ENCODE measurements around the gene TUBA4A. TPM values are rescaled to one million over a fixed set of nuclear protein-coding genes. Genes with fewer than 3 reads are reported as not detected.

Gene TUBA4A
- total and polyA plus RNA-seq, 8 donors: 18.7 to 141 (median 40.0) TPM

GRCh38 chr2:219249203-219249980 is 4.3 kb downstream of the TUBA4A start:
- TF ChIP-seq POLR2A (IDR thresholded peaks at IDR 0.05): peak in 1 of 4 donors; percentile 26
- peak; percentile 69 to 92 (median 83) for TF ChIP-seq POLR2AphosphoS5 (IDR thresholded peaks at IDR 0.05)
- no peak for TF ChIP-seq EP300 (IDR thresholded peaks at IDR 0.05)
- no peak for TF ChIP-seq CTCF (IDR thresholded peaks at IDR 0.05)
- H3K9me3 ChIP-seq: no peaks in the 10 kb centered on the region
- intact Hi-C loops (cut with DNase I; ENCODE audit: low total_unique reads): no loop called here
- H3K27ac ChIP-seq: peak overlapping the region; percentile 86 to 98 (median 94)
- peak overlapping the region; percentile 13 to 41 (median 22) for H3K4me3 ChIP-seq
- H3K4me1 ChIP-seq: peaks cover 79 to 100% (median 90%) of the 10 kb centered on the region in 4 donors
- H3K36me3 ChIP-seq: peaks cover 14 to 43% (median 28%) of the 10 kb centered on the region in 4 donors
- 5 to 7% (median 6%) methylated on average over 6 to 7 of the region's 7 CpGs for WGBS, 5 donors
- DNase-seq: peak; percentile 94
- H3K27me3 ChIP-seq: no peaks in the 10 kb centered on the region

GRCh38 chr2:219248845-219249202 is 4.9 kb downstream of the TUBA4A start:
- TF ChIP-seq EP300 (IDR thresholded peaks at IDR 0.05) (no peak), POLR2AphosphoS5 (IDR thresholded peaks at IDR 0.05) (no peak)
- Histone ChIP-seq H3K9me3 (no peaks in the 10 kb centered on the region), H3K27ac (peak overlapping the region; percentile 86 to 98 (median 94)), H3K4me3 (peak overlapping the region; percentile 1 to 41 (median 22)), H3K36me3 (peaks cover 14 to 43% (median 28%) of the 10 kb centered on the region in 4 donors), H3K4me1 (peaks cover 73 to 95% (median 91%) of the 10 kb centered on the region in 4 donors), H3K27me3 (no peaks in the 10 kb centered on the region)
- intact Hi-C loops (cut with DNase I; ENCODE audit: low total_unique reads): no loop called here
- 39 to 53% (median 46%) methylated on average over 2 of the region's 2 CpGs for WGBS, 5 donors
- DNase-seq: no peak

GRCh38 chr2:219247678-219248642 is 5.8 kb downstream of the TUBA4A start:
- WGBS, 5 donors: 81 to 85% (median 82%) methylated on average over 14 to 17 of the region's 17 CpGs
- Histone ChIP-seq H3K9me3 (no peaks in the 10 kb centered on the region), H3K27me3 (no peaks in the 10 kb centered on the region), H3K36me3 (peaks cover 14 to 43% (median 28%) of the 10 kb centered on the region in 4 donors), H3K4me3 (peak overlapping the region in 2 of 4 donors; percentile 26 to 41), H3K4me1 (peaks cover 67 to 86% (median 84%) of the 10 kb centered on the region in 4 donors), H3K27ac (peak overlapping the region; percentile 86 to 98 (median 94))
- intact Hi-C loops (cut with DNase I; ENCODE audit: low total_unique reads): no loop called here
- TF ChIP-seq EP300 (IDR thresholded peaks at IDR 0.05): no peak
- no peak for TF ChIP-seq CTCF (IDR thresholded peaks at IDR 0.05)
- no peak for TF ChIP-seq POLR2A (IDR thresholded peaks at IDR 0.05)
- peak in 2 of 3 donors; percentile 38 to 55 for TF ChIP-seq POLR2AphosphoS5 (IDR thresholded peaks at IDR 0.05)
- peak; percentile 31 to 57 for DNase-seq

- H3K27ac ChIP-seq: peak overlapping the region in 4 of 5 donors; percentile 94 to 98 (median 98)
Observed at GRCh38 chr2:219246559-219246958, 7.2 kb downstream of the TUBA4A start.

More at GRCh38 chr2:219246559-219246958, 7.2 kb downstream of the TUBA4A start:
- Histone ChIP-seq H3K4me3 (no peak overlapping the region), H3K9me3 (no peaks in the 10 kb centered on the region), H3K4me1 (peaks cover 55 to 72% (median 70%) of the 10 kb centered on the region in 4 donors), H3K27me3 (no peaks in the 10 kb centered on the region), H3K36me3 (peaks cover 14 to 41% (median 28%) of the 10 kb centered on the region in 4 donors)
- DNase-seq: no peak
- 90 to 96% (median 94%) methylated on average over 10 of the region's 10 CpGs for WGBS, 5 donors
- TF ChIP-seq CTCF (IDR thresholded peaks at IDR 0.05): no peak
- no peak for TF ChIP-seq EP300 (IDR thresholded peaks at IDR 0.05)
- TF ChIP-seq POLR2A (IDR thresholded peaks at IDR 0.05): no peak
- TF ChIP-seq POLR2AphosphoS5 (IDR thresholded peaks at IDR 0.05): no peak
- intact Hi-C loops (cut with DNase I; ENCODE audit: low total_unique reads): no loop called here

All from stomach (tissue), 9 donors.